Brain pericyte (primary cell): ENCODE measurements around the gene MIA2.
"Not testable (repeated sequence)": the region's sequence is repeated elsewhere in the genome, so short reads cannot be mapped to it uniquely, and the experiment has no call there.

Experiments
- DNase-seq: peaks from one replicate; pipeline ENCODE4 v3.0.0-alpha.2; 2012; ENCODE audit warnings: low read depth, low spot score

MIA2 gene, protein sequence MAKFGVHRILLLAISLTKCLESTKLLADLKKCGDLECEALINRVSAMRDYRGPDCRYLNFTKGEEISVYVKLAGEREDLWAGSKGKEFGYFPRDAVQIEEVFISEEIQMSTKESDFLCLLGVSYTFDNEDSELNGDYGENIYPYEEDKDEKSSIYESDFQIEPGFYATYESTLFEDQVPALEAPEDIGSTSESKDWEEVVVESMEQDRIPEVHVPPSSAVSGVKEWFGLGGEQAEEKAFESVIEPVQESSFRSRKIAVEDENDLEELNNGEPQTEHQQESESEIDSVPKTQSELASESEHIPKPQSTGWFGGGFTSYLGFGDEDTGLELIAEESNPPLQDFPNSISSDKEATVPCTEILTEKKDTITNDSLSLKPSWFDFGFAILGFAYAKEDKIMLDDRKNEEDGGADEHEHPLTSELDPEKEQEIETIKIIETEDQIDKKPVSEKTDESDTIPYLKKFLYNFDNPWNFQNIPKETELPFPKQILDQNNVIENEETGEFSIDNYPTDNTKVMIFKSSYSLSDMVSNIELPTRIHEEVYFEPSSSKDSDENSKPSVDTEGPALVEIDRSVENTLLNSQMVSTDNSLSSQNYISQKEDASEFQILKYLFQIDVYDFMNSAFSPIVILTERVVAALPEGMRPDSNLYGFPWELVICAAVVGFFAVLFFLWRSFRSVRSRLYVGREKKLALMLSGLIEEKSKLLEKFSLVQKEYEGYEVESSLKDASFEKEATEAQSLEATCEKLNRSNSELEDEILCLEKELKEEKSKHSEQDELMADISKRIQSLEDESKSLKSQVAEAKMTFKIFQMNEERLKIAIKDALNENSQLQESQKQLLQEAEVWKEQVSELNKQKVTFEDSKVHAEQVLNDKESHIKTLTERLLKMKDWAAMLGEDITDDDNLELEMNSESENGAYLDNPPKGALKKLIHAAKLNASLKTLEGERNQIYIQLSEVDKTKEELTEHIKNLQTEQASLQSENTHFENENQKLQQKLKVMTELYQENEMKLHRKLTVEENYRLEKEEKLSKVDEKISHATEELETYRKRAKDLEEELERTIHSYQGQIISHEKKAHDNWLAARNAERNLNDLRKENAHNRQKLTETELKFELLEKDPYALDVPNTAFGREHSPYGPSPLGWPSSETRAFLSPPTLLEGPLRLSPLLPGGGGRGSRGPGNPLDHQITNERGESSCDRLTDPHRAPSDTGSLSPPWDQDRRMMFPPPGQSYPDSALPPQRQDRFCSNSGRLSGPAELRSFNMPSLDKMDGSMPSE (N-terminal part only)

GRCh38 chr14:39233680-39234326 lies at the start of gene MIA2:
Gene MIA2, plus strand, starts transcription at chr14:39233915. Its CDS starts 200 bp downstream, at chr14:39234115.
- no peak for DNase-seq

DNA sequence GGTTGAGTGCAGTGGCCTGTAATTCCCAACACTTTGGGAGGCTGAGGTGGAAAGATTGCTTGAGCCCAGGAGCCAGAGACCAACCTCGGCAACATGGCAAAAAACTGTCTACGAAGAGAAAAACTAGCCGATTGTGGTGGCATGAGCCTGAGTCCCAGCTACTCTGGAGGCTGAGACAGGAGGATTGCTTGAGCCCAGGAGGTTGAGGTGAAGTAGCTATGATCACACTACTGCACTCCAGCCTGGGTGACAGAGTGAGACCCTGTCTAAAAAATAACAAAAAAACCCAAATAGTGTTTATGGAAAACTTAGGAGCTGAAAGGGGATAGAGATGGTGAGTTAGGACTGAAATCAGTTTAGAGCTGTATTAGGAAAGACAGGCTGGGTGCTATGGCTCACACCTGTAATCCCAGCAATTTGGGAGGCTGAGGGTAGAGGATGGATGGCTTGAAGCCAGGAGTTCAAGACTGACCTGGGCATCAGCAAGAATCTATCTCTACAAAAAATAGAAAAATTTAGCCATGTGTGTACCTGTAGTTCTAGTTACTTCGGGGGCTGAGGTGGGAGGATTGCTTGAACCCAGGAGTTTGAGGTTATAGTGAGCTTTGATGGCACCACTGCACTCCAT lies 49.0 kb upstream of the MIA2 start:
- DNase-seq, result no peak

DNA sequence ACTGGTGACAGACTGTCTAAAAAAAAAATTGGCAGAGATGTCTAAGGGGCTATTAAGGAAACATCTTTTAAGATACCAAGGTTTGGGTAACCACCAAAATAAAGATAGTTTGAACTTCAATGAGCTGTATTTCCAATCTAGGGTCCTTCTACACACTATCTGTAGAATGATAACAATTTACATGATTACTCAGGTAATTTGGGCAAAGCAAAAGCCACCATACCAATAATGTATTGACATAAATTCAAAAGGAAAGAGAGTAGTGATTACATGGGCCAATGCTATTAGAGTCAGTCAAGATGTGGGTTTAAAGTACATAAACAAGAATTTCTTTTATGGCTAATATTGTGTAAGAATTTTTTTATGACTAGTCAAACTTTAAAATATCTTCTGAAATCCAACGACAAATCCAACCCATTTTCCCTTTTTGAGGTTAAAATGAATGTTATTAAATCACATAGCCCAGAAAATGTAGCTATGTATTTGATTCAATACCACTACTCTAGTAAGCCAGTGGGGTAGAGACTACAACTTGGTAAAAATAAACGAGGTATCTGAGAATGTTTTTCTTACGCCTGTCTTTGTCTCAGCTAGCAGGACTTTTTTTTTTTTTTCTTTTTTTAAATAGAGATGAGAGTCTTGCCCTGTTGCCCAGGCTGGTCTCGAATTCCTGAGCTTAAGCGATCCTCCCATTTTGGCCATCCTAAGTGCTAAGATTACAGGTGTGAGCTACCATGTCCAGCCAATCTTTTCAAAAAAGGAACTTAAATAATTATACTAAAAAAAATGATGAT lies 48.3 kb upstream of the MIA2 start:
- no peak for DNase-seq

DNA sequence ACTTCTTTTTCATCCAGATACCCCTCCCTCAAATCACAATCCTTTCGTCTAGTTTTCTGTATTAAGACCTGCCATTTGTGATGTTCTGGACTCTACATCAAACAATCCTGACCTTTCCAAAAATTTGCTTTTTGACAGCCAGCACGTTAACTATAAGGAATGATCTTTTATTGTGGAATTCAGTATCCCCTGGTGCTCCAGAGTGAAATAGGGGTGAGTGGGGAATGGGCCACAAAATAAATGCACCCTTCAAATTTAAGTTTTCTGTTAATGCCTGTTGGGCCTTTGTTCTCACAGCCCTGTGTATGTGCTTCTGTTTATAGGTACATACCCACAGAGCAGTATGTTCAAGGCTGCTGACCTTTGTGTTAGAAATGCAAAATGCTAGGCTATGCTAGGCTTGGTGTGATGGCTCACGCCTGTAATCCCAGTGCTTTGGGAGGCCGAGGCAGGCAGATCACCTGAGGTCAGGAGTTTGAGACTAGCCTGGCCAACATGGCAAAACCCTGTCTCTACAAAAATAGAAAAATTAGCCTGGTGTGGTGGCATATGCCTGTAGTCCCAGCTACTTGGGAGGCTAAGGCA lies 46.7 kb upstream of the MIA2 start:
- DNase-seq, result no peak

GRCh38 chr14:39203659-39204606 lies 29.8 kb upstream of the MIA2 start:
- no peak for DNase-seq

GRCh38 chr14:39207430-39207829 lies 26.3 kb upstream of the MIA2 start:
- not testable (repeated sequence) for DNase-seq

- no peak for DNase-seq
Measured at GRCh38 chr14:39211109-39211741, 22.5 kb upstream of the MIA2 start.

DNA sequence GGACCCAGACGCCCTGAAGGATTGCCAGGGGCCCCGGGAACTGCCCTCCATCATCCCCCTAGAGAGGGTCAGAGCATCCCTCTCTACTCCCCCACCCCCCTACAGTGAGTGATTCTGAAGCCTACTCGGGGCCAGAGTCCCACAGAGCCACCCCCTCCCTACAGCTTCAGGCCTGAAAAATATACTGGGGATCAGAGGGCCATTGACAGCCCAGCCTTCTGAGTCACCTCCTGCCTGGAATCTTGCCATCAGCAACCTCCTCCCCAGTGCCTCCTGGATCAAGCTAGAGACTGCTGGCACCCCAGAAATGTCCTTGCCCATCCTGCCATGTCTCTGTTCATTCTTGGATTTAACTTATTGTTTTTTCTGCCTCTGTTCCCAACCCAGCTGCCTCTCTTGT lies 21.7 kb upstream of the MIA2 start:
- DNase-seq, result no peak

DNA sequence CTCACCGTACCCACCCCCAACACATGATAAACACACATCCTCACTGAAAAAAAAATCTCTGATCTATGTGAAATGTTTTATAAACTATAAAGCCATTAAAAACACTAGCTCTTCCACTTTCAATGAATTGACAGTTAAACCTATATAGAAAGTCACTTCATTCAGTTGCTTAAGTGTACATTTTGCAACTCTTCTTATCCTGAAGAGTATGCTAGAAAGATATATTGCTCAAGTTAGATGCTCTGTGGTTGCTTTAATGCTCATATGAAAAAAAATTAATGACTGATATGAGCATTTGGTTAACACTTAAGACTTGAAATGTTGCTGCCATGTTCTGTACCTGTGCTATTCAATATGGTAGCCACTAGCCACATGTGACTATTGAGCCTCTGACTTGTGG lies 21.0 kb upstream of the MIA2 start:
- no peak for DNase-seq

DNA sequence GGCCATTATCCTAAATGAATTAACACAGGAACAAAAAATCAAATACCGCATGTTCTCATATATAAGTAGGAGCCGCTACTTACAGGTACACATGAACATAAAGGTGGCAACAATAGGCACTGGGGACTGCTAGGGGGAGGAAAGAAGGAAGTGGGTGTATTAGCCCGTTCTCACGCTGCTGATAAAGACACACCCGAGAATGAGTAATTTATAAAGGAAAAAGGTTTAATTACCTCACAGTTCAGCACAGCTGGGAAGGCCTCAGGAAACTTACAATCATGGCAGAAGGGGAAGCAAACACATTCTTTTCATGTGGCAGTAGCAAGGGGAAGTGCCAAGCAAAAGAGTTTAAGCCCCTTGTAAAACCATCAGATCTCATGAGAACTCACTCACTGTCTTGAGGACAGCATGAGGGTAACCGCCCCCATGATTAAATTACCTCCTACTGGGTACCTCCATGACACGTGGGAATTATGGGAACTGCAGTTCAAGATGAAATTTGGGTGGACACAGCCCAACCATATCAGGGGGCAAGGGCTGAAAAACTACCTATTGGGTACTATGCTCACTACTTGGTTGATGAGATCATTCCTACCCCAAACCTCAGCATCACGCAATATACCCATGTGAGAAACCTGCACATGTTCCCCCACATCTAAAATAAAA lies 16.4 kb upstream of the MIA2 start:
- no peak for DNase-seq

DNA sequence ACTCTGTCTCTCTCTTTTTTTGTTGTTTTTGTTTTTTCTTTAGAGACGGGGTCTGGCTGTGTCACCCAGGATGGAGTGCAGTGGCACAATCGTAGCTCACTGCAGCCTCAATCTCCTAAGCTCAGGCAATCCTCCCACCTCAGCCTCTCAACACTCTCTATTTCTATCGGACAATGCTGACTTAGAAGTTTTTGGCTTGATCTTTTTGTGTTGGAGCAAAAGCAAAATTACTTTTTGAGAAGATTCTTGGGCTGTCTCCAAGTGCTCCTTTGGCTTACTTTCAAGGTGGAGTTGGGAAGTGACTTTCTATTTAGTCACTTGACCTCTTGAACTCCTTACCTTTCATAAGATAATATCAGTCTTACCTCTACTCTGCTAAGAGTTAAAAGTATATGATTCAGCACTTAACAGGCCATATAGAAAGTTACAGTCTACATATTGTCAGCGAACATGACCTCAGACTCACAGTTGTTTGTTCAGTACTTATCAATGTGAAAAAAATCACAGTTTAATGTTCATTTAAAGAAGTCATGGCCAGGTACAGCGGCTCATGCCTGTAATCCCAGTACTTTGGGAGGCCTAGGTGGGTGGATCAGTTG lies 15.4 kb upstream of the MIA2 start:
- DNase-seq, result no peak

DNA sequence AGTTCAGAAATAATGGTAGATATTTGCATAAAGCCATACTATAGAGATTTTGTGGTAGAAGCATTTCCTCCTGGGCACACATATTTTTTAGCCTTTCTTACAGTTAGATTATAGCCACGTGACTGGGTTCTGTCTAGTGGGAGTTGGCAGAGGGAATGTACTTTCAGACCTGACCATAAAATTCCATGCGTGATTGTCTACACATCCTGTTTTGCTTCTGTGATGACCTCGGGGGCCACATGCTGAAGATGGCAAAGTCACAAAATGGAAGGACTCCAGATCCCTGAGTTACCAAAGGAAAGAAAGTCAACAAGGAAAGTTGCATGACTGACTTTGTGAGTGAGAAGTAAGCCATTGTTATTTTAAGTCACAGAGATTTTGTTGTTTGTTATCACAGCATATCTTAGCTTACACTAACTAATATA lies 14.6 kb upstream of the MIA2 start:
- no peak for DNase-seq

DNA sequence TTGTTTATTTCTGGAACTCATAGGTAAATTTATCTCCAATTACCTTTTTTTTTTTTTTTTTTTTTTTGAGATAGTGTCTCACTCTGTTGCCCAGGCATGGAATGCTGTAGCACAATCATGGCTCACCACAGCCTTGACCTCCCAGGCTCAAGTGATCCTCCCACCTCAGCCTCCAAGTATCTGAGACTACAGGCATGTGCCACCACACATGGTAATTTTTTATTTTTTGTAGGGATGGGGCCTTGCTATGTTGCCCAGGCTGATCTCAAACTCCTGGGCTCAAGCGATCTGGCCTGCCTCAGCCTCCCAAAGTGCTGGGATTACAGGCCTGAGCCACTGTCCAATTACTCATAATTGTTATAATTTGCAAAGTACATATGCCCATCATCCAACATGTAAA lies 13.2 kb upstream of the MIA2 start:
- DNase-seq, result not testable (repeated sequence)

DNA sequence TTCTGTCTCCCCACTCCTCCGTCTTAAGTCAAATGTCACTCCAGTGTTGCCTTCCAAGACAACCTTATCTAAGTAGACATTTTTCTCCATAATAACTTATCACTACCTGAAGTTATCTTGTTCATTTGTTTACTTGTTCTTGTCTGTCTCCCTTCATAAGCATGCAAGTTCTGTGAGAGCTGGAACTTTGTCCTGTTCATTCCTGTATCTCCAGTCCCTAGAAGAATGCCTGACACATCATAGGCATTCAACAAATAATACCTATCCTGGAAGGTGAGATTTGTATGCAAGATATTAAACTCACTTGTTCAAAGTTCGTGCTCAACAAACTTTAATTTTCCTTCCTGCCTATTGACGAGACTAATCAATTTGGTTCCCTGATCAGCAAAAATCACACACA lies 5.7 kb upstream of the MIA2 start:
- DNase-seq, result no peak

- DNase-seq, result no peak
Measured at GRCh38 chr14:39228509-39229221, 5.0 kb upstream of the MIA2 start.

DNA sequence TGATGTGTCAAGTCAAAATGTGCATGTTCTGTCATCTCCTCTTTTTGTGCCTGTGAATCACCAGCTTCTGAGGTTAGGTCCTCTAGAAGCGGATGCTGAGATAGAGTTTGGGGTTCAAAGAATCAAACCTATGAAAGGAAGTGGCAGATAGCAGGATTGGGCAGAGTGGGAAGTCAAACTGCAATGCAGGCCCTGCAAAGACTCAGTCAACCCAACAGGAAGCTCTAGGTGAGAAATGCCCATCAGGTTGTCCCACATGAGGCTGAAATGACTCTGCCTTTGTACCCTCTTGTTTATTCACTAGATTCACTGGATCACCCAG lies 4.5 kb upstream of the MIA2 start:
- no peak for DNase-seq
